Heart left ventricle (tissue), 16 donors: Measurements from ENCODE around the gene TCAP. TPM values are rescaled to one million over a fixed set of nuclear protein-coding genes. Genes with fewer than 3 reads are reported as not detected.

Source experiments
- ATAC-seq, 4 donors: fragments of 200-7000 bp; cut with Tn5 transposase; one replicate each; pipeline ENCODE4 v1.9.1; 2020 to 2022; ENCODE audit warnings: moderate library complexity in 4 of 4, mild to moderate bottlenecking in 3 of 4, moderate number of reproducible peaks in 1 of 4
- DNase-seq, 5 donors: peaks; one replicate each; pipeline ENCODE4 v3.0.0-alpha.2; 2020
- H3K27ac ChIP-seq, 12 donors: fragments of 200-600 bp; sonication (generic) in 4 of 12; one replicate each; pipeline versions ENCODE4 v1.5.0 to v1.8.0; 2016 to 2022; ENCODE audit warnings: mild to moderate bottlenecking in 2 of 12
- H3K27me3 ChIP-seq, 9 donors: fragments of 200-600 bp; sonication (generic) in 2 of 9; one replicate each; pipeline versions ENCODE4 v1.5.1 to v1.8.0; 2016 to 2022; ENCODE audit warnings: mild to moderate bottlenecking in 3 of 9
- H3K36me3 ChIP-seq, 9 donors: fragments of 200-600 bp; sonication (generic) in 2 of 9; one replicate each; pipeline versions ENCODE4 v1.5.0 to v1.8.0; 2018 to 2022; ENCODE audit warnings: mild to moderate bottlenecking in 2 of 9
- H3K4me1 ChIP-seq, 12 donors: fragments of 200-600 bp; sonication (generic) in 4 of 12; one replicate each; pipeline versions ENCODE4 v1.5.0 to v1.8.0; 2016 to 2022; ENCODE audit warnings: mild to moderate bottlenecking in 3 of 12
- H3K4me3 ChIP-seq, 12 donors: fragments of 200-600 bp; sonication (generic) in 4 of 12; one replicate each; pipeline versions ENCODE4 v1.5.0 to v1.8.0; 2017 to 2022; ENCODE audit warnings: mild to moderate bottlenecking in 9 of 12, moderate library complexity in 4 of 12
- H3K9me3 ChIP-seq, 12 donors: fragments of 200-600 bp; sonication (generic) in 4 of 12; one replicate each; pipeline versions ENCODE4 v1.5.0 to v1.8.0; 2016 to 2022; ENCODE audit warnings: mild to moderate bottlenecking in 1 of 12
- CTCF ChIP-seq, 12 donors: fragments of 200-600 bp; sonication (generic) in 4 of 12; IDR thresholded peaks; one replicate each; pipeline versions ENCODE4 v1.5.0 to v1.8.0; 2018 to 2022; ENCODE audit warnings: antibody characterized with exemption in 12 of 12, mild to moderate bottlenecking in 5 of 12
- POLR2A ChIP-seq, 2 donors: fragments of 450-650 bp; IDR thresholded peaks; one replicate each; pipeline ENCODE4 v1.6.1; 2017; ENCODE audit warnings: antibody characterized with exemption in 2 of 2, mild to moderate bottlenecking in 2 of 2, moderate library complexity in 2 of 2
- WGBS, 4 donors: extraction: QIAGEN DNeasy Blood & Tissue Kit in 2 of 4; methylation state at CpG; one replicate each; pipeline versions ENCODE4 v1.1.5 to v1.1.7; 2013 to 2018; 5-methylcytosine and 5-hydroxymethylcytosine counted together
- intact Hi-C, 10 donors: fragments of 100-400 bp; cut with DNase I; formaldehyde crosslinking; loops; one replicate each; pipeline versions ENCODE4 v1.11.1 to v1.14.2; 2022
- polyA plus RNA-seq, 2 donors: library from polyadenylated mRNA; stranded (reverse); fragments of 200-250 nt; gene quantifications; one replicate each; pipeline ENCODE4 v1.2.3, GENCODE V29; 2013
- total RNA-seq, 9 donors: library from RNA; depleted of rRNA in 2 of 9; stranded (reverse); fragments of >200 nt in 2 of 9; fragmentation: NEBNext Ultra II Directional in 3 of 9; extraction: Animal tissue kit (Norgen Biotek cat#: 25700) in 3 of 9; gene quantifications; one replicate each; pipeline versions ENCODE4 v1.1.0 to v1.2.4, GENCODE V29; 2016 to 2023
- donor health status: ischemic (EF 13 %, LVEDD 7.1; RV severe dilation, severe dysfunction).
- donor health status: healthy with polysubstance abuse.
- donor health status: DM: no; HTN: yes; CAD: no.
- donor health status: DM: no; HTN: no; CAD: no.
- donor health status: ischemic (EF 25% LVEDD 6.9; RV normal size, moderate dysfunction).
- donor health status: ischemic (EF 25% LVEDD 5.7; RV mildly dilated, moderate dysfunction).
- donor health status: healthy.
- donor health status: DM: yes; HTN: yes; CAD: no.
- donor health status: ischemic (EF 35%, LVEDD 5.7; RV mildly dilated, moderate dysfunction).
- donor health status: nonischemic (EF 11% LVEDD 7.7; RV severe dilation, severe dysfunction).
- donor health status: DM: yes; HTN: yes; CAD: no.
- donor health status: PGD.
- donor health status: ischemic (EF 29% LVEDD 5.4; RV normal size, mild dysfunction).
- donor health status: nonischemic (EF 23%, LVEDD 6.1; RV moderate dilation, normal function).

Gene TCAP
- total and polyA plus RNA-seq, 11 donors = 2,028 to 9,343 (median 4,137) TPM

GRCh38 chr17:39677072-39677471 lies 11.9 kb downstream of the TCAP start:
- peak in 1 of 5 donors; percentile 47 for DNase-seq
- no peaks in the 10 kb centered on the region for H3K27me3 ChIP-seq
- H3K4me1 ChIP-seq = peaks cover 0 to 69% (median 49%) of the 10 kb centered on the region in 12 donors
- peaks cover 0 to 18% (median 0%) of the 10 kb centered on the region in 9 donors for H3K36me3 ChIP-seq
- no peaks in the 10 kb centered on the region for H3K9me3 ChIP-seq
- 61 to 67% (median 64%) methylated on average over 6 to 8 of the region's 8 CpGs for WGBS, 4 donors
- no peak overlapping the region for H3K4me3 ChIP-seq
- TF ChIP-seq POLR2A (IDR thresholded peaks at IDR 0.05) (no peak), CTCF (IDR thresholded peaks at IDR 0.05) (no peak)
- H3K27ac ChIP-seq = peak overlapping the region; percentile 73 to 93 (median 90)
- no peak for ATAC-seq
- intact Hi-C loops = loop anchor here in 1 of 10 donors (10.0 kb wide), 1 partner anchor 52 kb away; the partner anchor contains the start of gene PPP1R1B

- peak; percentile 74 to 89 (median 81) for DNase-seq
- H3K4me1 ChIP-seq = peaks cover 0 to 62% (median 48%) of the 10 kb centered on the region in 12 donors
- H3K9me3 ChIP-seq = no peaks in the 10 kb centered on the region
- H3K36me3 ChIP-seq = peaks cover 0 to 22% (median 0%) of the 10 kb centered on the region in 9 donors
- 38 to 46% (median 42%) methylated on average over 13 of the region's 13 CpGs for WGBS, 4 donors
- peak; percentile 77 to 86 (median 82) for ATAC-seq
- H3K4me3 ChIP-seq = no peak overlapping the region
- H3K27me3 ChIP-seq = no peaks in the 10 kb centered on the region
- TF ChIP-seq POLR2A (IDR thresholded peaks at IDR 0.05) (peak in 1 of 2 donors; percentile 32), CTCF (IDR thresholded peaks at IDR 0.05) (no peak)
- intact Hi-C loops = loop anchor here in 1 of 10 donors (10.0 kb wide), 1 partner anchor 53 kb away; the partner anchor contains the start of gene PPP1R1B
- H3K27ac ChIP-seq = peak overlapping the region; percentile 73 to 93 (median 90)
Measured at GRCh38 chr17:39677542-39678339, 12.6 kb downstream of the TCAP start.

- no peaks in the 10 kb centered on the region for H3K27me3 ChIP-seq
- H3K4me3 ChIP-seq = no peak overlapping the region
- peak in 1 of 5 donors; percentile 45 for DNase-seq
- peak in 1 of 4 donors; percentile 1 for ATAC-seq
- intact Hi-C loops = loop anchor here in 1 of 10 donors (10.0 kb wide), 1 partner anchor 54 kb away; the partner anchor contains the start of gene PPP1R1B
- H3K27ac ChIP-seq = peak overlapping the region; percentile 80 to 93 (median 90)
- H3K9me3 ChIP-seq = no peaks in the 10 kb centered on the region
- H3K4me1 ChIP-seq = peaks cover 0 to 62% (median 48%) of the 10 kb centered on the region in 12 donors
- TF ChIP-seq POLR2A (IDR thresholded peaks at IDR 0.05) (no peak), CTCF (IDR thresholded peaks at IDR 0.05) (no peak)
- peaks cover 0 to 29% (median 8%) of the 10 kb centered on the region in 9 donors for H3K36me3 ChIP-seq
- WGBS, 4 donors = 69 to 79% (median 75%) methylated on average over 9 to 13 of the region's 13 CpGs
Measured at GRCh38 chr17:39678340-39679116, 13.4 kb downstream of the TCAP start.
